Cerebellar nuclear complex (tissue), 1 donor: ENCODE results near the gene TMEM221.
"Not testable (repeated sequence)": the region's sequence is repeated elsewhere in the genome, so short reads cannot be mapped to it uniquely, and the experiment has no call there.

Experiments
- DNase-seq, 2 experiments: peaks; one replicate each; lab custom pipeline; 2025; lab: John Stamatoyannopoulos, UW

The TMEM221 gene

GRCh38 chr19:17448131-17448967 is at the start of gene TMEM221:
Gene TMEM221, minus strand, starts transcription at chr19:17448668. Its CDS starts 206 bp downstream, at chr19:17448462.
- DNase-seq = no peak

GRCh38 chr19:17497149-17497798 is 48.8 kb upstream of the TMEM221 start:
- DNase-seq = no peak

GRCh38 chr19:17496337-17496997 is 48.0 kb upstream of the TMEM221 start:
- no peak for DNase-seq

DNA sequence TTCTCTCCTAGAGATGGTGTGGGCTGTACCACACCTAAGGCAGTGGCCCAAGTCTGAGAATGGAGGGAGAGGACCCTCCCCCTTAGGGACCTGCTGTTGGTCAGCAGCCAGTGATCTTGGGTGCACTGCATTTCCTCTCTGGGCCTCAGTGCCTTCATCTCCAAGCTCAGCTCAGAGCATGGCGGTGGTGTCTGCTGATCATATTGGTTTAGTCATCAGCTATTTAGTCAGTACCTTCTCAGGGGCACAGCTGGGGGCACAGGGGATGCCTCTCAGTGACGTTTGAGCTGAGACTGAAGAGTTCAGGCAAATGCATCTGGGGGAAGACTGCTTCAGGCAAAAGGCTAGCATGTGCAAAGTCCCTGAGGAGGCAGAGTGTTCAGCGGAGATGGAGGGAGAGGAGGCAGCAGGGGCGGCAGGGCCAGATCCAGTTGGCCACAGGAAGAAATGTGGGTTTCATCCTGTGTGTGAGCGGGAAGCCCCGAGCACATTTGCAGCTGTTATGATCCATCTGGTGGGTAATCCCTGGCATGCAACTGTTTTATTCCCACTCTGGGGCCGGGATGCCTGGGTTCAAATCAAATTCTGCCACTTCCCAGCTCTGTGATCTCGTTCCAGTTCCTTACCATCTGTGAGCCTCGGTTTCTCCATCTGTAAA is 47.3 kb upstream of the TMEM221 start:
- DNase-seq = no peak

DNA sequence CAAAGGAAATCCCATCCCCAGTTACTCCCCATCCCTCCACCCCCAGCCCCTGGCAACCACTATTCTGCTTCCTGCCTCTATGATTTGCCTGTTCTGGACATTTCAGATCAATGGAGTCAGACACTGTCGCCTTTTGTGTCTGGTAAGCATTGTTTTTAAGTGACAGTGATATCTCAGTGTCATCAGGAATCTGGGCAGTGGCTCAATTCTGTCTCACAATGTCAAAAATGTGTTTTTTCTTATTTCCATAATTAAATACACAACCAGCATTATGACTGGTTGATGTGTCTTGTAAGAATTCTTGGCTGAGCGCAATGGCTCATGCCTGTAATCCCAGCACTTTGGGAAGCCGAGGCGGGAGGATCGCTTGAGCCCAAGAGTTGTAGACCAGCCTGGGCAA is 42.8 kb upstream of the TMEM221 start:
- no peak for DNase-seq

- DNase-seq = no peak
Observed at GRCh38 chr19:17490411-17490810, 41.9 kb upstream of the TMEM221 start.

DNA sequence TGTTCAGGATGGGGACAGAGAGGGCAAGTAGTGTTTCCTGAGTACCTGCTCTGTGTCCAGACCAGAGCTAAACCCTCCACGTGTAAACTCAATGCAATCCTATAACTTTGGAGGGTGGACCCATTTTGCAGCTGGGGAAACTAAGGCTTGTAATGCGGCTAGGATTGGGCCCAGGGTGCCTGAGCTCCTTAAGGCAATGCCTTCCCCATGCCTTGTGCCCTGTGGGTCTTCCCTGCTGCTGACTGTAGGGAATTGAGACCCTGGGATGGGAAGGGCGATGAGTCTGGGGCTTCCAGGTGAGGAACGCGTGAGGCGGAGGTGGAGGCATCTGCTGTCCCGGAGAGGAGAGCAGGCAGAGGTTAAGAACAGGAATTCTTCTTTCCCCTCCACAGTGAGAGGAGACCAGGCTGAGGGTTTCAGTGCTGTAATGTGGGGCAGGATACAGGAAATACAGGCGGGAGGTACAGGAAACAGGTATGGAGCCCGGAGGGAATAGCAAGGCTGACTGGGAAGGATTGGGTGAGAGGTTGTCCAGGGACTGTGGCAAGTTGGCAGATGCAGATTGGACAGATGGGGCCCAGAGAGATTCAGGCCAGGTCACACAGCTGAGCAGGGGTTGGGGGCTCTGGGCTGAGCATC is 41.0 kb upstream of the TMEM221 start:
- no peak for DNase-seq

DNA sequence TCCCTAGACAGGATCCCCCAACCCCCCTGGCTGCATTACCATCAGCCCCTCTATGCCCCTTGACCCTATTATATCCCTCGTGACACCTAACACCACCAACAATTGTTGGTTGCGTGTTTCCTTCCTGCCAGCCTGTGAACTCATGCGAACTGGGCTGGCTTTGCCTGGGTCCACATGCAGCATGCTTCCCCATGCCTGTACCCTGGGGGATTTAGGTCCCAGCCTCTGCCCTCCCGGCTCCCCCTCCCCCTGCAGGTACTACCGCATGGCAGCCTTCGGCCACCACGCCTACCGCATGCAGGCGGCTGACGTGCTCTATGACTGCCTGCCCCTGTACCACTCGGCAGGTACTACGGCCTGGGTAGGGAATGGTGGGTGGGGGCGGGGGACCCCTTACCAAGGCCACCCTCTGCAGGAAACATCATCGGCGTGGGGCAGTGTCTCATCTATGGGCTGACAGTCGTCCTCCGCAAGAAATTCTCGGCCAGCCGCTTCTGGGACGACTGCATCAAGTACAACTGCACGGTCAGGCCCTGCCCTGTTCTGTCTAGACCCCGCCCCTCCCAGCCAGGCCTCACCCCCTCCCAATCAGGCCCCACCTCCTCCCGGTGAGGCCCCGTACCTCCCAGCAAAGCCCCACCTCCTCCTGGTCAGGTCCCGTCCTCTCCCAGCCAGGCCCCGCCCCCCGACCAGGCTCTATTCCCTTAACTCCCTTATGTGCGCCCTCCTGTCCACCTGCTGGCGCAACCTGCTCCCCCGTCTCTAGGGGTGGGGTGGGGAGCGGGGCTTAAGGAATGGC is 40.3 kb upstream of the TMEM221 start:
- no peak for DNase-seq

DNA sequence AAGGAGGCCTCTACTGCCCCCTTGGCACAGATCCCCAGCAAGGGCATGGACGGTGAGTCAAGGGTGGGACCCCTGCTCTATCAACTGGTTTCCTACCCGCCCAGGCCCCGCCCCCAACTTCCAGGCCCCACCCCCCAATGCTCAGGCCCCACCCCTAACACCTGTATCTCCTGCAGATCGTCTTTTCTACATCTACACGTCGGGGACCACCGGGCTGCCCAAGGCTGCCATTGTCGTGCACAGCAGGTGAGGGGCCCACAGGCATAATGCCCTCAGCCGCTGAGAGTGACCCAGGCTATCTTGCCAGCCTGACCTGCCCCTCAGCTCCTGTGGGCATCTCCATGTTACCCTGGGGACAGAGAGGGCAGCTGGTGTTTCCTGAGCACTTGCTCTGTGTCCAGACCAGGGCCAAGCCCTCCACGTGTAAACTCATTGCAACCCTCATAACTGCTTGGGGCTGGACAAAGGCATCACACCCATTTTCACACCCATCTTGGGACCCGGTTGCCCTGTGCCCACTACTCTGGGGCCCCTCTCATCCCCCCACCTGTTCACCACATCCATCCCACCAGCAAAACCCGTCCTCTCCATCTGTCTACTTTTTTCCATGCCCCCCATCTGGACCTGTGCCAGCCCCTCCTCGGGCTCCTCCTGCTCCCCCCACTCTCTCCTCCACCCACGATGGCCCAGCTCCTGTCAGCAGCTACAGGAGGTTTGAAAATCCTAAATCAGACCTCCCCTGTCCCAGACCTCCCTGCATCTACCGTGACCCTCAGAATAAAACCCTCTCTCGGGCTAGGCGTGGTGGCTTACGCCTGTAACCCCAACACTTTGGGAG is 39.0 kb upstream of the TMEM221 start:
- no peak for DNase-seq

DNA sequence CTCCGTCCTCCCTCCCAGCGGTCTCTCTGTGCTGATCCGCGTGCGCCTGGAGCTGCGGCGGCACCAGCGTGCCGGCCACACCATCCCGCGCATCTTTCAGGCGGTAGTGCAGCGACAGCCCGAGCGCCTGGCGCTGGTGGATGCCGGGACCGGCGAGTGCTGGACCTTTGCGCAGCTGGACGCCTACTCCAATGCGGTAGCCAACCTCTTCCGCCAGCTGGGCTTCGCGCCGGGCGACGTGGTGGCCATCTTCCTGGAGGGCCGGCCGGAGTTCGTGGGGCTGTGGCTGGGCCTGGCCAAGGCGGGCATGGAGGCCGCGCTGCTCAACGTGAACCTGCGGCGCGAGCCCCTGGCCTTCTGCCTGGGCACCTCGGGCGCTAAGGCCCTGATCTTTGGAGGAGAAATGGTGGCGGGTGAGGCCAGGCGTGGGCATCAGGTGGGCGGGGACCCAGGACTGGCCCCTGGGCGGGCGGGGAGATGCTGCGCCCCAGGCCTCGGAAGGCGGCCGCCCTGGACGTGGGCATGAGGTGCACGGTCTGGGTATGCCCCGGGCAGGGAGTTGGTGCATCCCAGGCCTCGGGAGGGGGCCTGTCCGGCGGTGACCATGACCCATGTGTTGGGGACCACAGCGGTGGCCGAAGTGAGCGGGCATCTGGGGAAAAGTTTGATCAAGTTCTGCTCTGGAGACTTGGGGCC is 38.2 kb upstream of the TMEM221 start:
- no peak for DNase-seq

DNA sequence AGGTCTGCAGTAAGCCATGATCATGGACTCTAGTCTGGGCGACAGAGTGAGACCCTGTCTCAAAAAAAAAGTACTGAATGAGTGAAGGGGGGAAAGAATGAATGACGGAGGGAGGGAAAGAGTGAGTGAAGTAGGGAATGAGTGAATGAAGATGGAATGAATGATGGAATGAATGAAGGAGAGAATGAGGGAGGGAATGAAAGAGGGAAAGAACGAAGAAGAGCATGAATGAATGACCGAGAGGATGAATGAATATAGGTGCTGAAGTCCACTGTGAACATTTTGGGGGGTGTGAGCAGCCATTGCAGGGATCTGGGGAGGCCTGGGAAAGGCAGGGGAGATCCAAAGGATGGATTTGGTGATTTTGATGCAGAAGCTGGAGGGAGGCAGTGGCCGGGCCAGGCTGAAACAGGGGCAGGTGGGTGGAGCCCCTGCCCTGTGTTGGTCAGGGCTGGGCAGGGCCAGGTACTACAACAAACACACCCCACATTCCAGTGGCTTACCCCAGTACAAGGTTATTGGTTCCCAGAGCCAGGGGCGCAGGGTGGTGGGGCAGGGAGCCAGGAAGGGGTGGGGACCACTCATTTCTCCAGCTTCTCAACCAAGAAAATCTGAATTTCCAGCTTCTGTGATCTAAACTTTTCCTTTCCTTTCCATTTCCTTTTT is 36.2 kb upstream of the TMEM221 start:
- no peak for DNase-seq

GRCh38 chr19:17483605-17484002 is 35.1 kb upstream of the TMEM221 start:
- no peak for DNase-seq

- DNase-seq = no peak
Observed at GRCh38 chr19:17482877-17483604, 34.6 kb upstream of the TMEM221 start.

DNA sequence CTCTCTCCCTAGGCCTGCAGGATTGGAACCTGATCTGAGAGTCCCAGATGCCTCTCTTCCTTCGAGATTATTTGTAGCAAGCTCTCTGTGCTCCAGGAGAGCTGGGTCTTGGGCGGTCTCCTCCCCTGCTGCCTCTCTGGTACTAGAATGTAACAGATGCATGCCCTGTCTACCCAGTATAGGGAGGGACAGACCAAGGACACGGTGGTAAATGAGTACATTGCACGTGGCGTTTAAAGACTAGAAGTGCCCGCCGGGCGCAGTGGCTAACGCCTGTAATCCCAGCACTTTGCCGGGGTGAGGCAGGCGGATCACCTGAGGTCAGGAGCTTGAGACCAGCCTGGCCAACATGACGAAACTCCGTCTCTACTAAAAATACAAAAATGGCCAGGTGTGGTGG is 33.5 kb upstream of the TMEM221 start:
- no peak for DNase-seq

DNA sequence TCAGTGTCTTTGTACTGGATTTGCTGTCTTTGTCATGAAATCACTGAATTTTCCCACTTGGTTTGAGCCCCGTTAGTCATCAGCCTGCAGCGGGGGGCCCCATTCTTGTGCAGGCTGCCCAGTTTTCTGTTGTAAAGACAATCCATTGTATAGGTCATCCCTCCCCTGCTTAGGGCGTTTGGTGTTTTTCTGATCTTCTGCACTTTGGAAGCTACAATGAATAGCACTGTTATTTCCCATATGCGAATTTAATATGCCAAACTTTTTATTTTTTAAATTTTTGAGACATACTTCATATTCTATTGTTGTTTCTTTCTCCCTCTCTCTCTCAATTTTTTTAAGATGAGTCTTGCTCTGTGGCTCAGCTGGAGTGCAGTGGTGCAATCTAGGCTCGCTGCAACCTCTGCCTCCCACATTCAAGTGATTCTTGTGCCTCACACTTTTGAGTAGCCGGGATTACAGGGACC is 30.9 kb upstream of the TMEM221 start:
- no peak for DNase-seq

- DNase-seq = peak in 1 of 2 experiments; percentile 10
Observed at GRCh38 chr19:17475541-17476115, 27.2 kb upstream of the TMEM221 start.

DNA sequence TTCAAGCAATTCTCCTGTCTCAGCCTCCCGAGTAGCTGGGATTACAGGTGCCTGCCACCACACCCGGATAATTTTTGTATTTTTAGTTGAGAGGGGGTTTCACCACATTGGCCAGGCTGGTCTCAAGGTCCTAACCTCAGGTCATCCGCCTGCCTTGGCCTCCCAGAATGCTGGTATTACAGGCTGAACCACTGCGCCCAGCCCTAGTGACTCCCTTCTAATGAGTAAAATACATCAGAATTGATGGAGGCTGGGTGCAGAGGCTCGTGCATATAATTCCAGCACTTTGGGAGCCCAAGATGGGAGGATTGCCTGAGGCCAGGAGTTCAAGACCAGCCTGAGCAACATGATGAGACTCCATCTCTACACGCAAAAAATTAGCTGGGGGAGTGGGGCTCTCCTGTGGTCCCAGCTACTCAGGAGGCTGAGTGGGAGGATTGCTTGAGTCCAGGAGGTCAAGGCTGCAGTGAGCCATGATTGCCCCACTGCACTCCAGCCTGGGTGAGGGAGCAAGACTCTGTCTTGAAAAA is 26.6 kb upstream of the TMEM221 start:
- not testable (repeated sequence) for DNase-seq
